Osteoblast (primary cell): ENCODE data around the gene PSKH1. TPM values are rescaled to one million over a fixed set of nuclear protein-coding genes. Genes with fewer than 3 reads are reported as not detected.

ENCODE experiments used
- DNase-seq: peaks from one replicate; pipeline ENCODE4 v3.0.0; 2011; ENCODE audit warnings: low spot score, mixed read lengths; ENCODE audit not compliant: insufficient read length; ENCODE audit errors: missing footprints
- H2AFZ ChIP-seq: 2 replicates; pipeline ENCODE4 v1.6.0; 2011; ENCODE audit warnings: mild to moderate bottlenecking, low read length
- H3K27ac ChIP-seq: 2 replicates; pipeline ENCODE4 v1.5.1; 2011; ENCODE audit warnings: mild to moderate bottlenecking, low read depth, low read length, moderate library complexity
- H3K27me3 ChIP-seq: 2 replicates; pipeline ENCODE4 v1.6.0; 2012; ENCODE audit warnings: mild to moderate bottlenecking, control low read depth, inconsistent platforms, low read length, moderate library complexity; ENCODE audit not compliant: insufficient read depth
- H3K36me3 ChIP-seq: 2 replicates; pipeline ENCODE4 v1.5.1; 2011; ENCODE audit warnings: mild to moderate bottlenecking, low read length, control low read depth, moderate library complexity; ENCODE audit not compliant: insufficient read depth
- H3K4me1 ChIP-seq: 2 replicates; pipeline ENCODE4 v1.5.1; 2011; ENCODE audit warnings: mild to moderate bottlenecking, low read length, control low read depth, moderate library complexity; ENCODE audit not compliant: insufficient read depth
- H3K4me2 ChIP-seq: 2 replicates; pipeline ENCODE4 v1.6.0; 2011; ENCODE audit warnings: mild to moderate bottlenecking, low read length; ENCODE audit not compliant: insufficient read depth
- H3K4me3 ChIP-seq: fragments of 200-600 bp; sonication (generic); 3 replicates; pipeline ENCODE4 v1.5.1; 2012; ENCODE audit warnings: mild to moderate bottlenecking, low read length, inconsistent platforms; ENCODE audit not compliant: insufficient read depth
- H3K79me2 ChIP-seq: 2 replicates; pipeline ENCODE4 v1.6.0; 2012; ENCODE audit warnings: mild to moderate bottlenecking, low read length, control low read depth, inconsistent platforms; ENCODE audit not compliant: insufficient read depth
- H3K9me3 ChIP-seq: 2 replicates; pipeline ENCODE4 v1.5.1; 2011; ENCODE audit warnings: low read depth, low read length, control low read depth
- H4K20me1 ChIP-seq: 2 replicates; pipeline ENCODE4 v1.6.0; 2012; ENCODE audit warnings: mild to moderate bottlenecking, low read length, control low read depth; ENCODE audit not compliant: insufficient read depth
- CTCF ChIP-seq: IDR thresholded peaks from 2 replicates; pipeline ENCODE4 v1.5.1; 2011; ENCODE audit warnings: mild to moderate bottlenecking, low read depth, low read length, moderate library complexity; ENCODE audit errors: extremely low read depth
- total RNA-seq: library from RNA; depleted of rRNA; stranded (reverse); fragments of >200 nt; gene quantifications from 2 replicates; pipeline ENCODE4 v1.2.3, GENCODE V29; 2012

The PSKH1 gene
- 16.8 and 18.5 TPM in 2 replicates for total RNA-seq

DNA sequence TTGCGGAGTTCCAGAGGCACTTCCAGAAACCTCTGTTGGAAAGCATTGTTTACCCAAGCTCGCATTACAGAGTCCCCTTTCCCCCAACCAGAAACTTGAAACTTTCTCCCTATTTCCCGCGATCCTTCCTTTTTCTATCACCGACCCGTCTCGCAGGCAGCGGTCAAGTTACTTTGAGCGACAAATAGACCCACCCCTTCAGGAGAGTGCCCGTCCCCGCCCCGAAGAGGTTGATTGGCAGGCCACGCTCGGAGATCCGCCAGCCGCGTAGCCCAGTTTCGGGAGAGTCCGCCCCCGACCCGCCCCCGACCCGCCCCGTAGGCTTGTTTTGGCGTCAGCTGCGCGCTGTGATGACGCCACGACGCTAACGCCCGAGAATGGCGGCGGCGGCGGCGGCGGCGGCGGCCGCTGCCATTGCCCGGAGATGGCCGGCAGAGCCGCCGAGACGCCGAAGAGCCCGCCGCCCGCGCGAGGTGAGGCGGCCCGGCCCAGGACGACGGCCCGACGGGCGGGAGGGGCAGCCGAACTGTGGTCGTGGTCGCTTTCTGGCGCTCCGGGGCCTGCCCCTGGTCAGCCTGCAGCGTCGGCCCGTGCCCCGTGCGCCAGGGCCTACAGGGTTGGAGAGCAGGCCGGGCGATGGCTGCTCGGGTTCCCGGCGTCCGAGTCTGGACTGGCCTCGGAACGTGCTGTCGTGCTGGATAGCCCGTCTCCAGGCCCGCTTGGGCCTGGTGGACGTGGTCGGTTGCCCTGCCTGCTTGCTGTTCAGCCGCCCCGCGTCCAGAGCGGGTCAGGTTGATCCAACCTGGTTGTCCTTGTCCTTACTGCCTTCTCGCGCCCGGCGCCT is at the start of gene PSKH1:
PSKH1 (plus strand) TSS at position 356 of the 844 bp plus-strand sequence. CDS start 15,496 bp downstream, outside the sequence.
- Histone ChIP-seq H3K4me1 (peaks cover 19% of the 10 kb centered on the region), H4K20me1 (peaks cover 15% of the 10 kb centered on the region), H3K4me2 (peak within 1 kb of the TSS; percentile 89), H3K36me3 (no peaks in the 10 kb centered on the region), H3K79me2 (peaks cover 50% of the 10 kb centered on the region), H3K27ac (peak within 1 kb of the TSS; percentile 95), H3K4me3 (peak within 1 kb of the TSS; percentile 97), H3K9me3 (no peaks in the 10 kb centered on the region), H2AFZ (peak within 1 kb of the TSS; percentile 93), H3K27me3 (no peaks in the 10 kb centered on the region)
- peak; percentile 100 for DNase-seq
- no peak for TF ChIP-seq CTCF

DNA sequence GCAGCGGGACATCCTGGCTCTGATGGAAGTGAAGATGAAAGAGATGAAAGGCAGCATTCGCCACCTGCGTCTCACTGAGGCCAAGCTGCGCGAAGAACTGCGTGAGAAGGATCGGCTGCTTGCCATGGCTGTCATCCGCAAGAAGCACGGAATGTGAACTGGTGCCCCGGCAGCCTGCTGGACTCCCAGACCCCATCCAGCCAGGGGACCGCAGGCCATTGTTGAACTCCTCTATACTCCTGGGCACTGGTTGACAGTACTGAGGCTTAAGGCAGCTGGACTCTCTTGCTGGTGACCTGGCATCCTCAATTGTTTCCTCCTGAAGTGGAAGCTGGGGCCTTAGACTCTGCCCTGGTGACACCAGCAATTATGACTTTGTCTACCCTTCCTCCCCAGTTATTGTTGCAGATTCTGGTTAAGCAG is 49.7 kb upstream of the PSKH1 start:
- Histone ChIP-seq H2AFZ (peak overlapping the region; percentile 40), H3K4me2 (peak overlapping the region; percentile 95), H3K79me2 (peaks cover 49% of the 10 kb centered on the region), H3K27me3 (no peaks in the 10 kb centered on the region), H3K9me3 (no peaks in the 10 kb centered on the region), H4K20me1 (peaks cover 8% of the 10 kb centered on the region), H3K36me3 (no peaks in the 10 kb centered on the region), H3K27ac (peak overlapping the region; percentile 91), H3K4me3 (peak overlapping the region; percentile 98), H3K4me1 (peaks cover 44% of the 10 kb centered on the region)
- peak; percentile 89 for DNase-seq
- no peak for TF ChIP-seq CTCF

GRCh38 chr16:67844497-67844896 is 48.6 kb upstream of the PSKH1 start:
- peaks cover 15% of the 10 kb centered on the region for H4K20me1 ChIP-seq
- peak overlapping the region; percentile 91 for H3K27ac ChIP-seq
- peak overlapping the region; percentile 1 for H3K4me3 ChIP-seq
- H3K79me2 ChIP-seq = peaks cover 60% of the 10 kb centered on the region
- H3K4me2 ChIP-seq = peak overlapping the region; percentile 95
- DNase-seq = peak; percentile 93
- peaks cover 3% of the 10 kb centered on the region for H3K36me3 ChIP-seq
- no peaks in the 10 kb centered on the region for H3K27me3 ChIP-seq
- no peaks in the 10 kb centered on the region for H3K9me3 ChIP-seq
- TF ChIP-seq CTCF = peak; percentile 28
- H2AFZ ChIP-seq = no peak overlapping the region
- peaks cover 44% of the 10 kb centered on the region for H3K4me1 ChIP-seq

GRCh38 chr16:67845291-67846062 is 47.6 kb upstream of the PSKH1 start:
- no peak for TF ChIP-seq CTCF
- peaks cover 7% of the 10 kb centered on the region for H3K36me3 ChIP-seq
- H2AFZ ChIP-seq = peak overlapping the region; percentile 82
- H3K9me3 ChIP-seq = no peaks in the 10 kb centered on the region
- peak overlapping the region; percentile 86 for H3K27ac ChIP-seq
- peaks cover 20% of the 10 kb centered on the region for H4K20me1 ChIP-seq
- peaks cover 44% of the 10 kb centered on the region for H3K4me1 ChIP-seq
- H3K4me3 ChIP-seq = peak overlapping the region; percentile 98
- H3K27me3 ChIP-seq = no peaks in the 10 kb centered on the region
- H3K79me2 ChIP-seq = peaks cover 68% of the 10 kb centered on the region
- DNase-seq = no peak
- peak overlapping the region; percentile 87 for H3K4me2 ChIP-seq
